A549 (cell line): ENCODE results near the gene TNRC18. TPM values are rescaled to one million over a fixed set of nuclear protein-coding genes. Genes with fewer than 3 reads are reported as not detected.

Source experiments
- ATAC-seq, 2 experiments: fragments of 200-7000 bp in 1 of 2; fragments of >200 bp in 1 of 2; cut with Nextera tagmentation in 1 of 2; cut with Tn5 transposase in 1 of 2; 3 replicates each; pipeline versions ENCODE4 v1.8.0 to v1.9.1; 2018 to 2020; ENCODE audit warnings: mild to moderate bottlenecking in 1 of 2, moderate library complexity in 1 of 2
- CTCF ChIA-PET: fragments of 300-600 bp; sonication (Branson Sonifier 250); formaldehyde crosslinking; extraction: SDS; loops from one replicate; lab custom pipeline; 2021; ENCODE audit warnings: antibody characterized with exemption, inconsistent platforms; lab: Yijun Ruan, JAX
- POLR2A ChIA-PET: fragments of 350-600 bp; formaldehyde crosslinking; extraction: SDS; loops from one replicate; lab custom pipeline; 2021; ENCODE audit warnings: antibody characterized with exemption, inconsistent platforms; lab: Yijun Ruan, JAX
- DNase-seq, 2 experiments: peaks; one replicate each; pipeline versions ENCODE4 v3.0.0 to v3.0.0-alpha.2; 2011 to 2016; ENCODE audit warnings: low read depth in 1 of 2, low spot score in 1 of 2
- FAIRE-seq: peaks from 2 replicates; lab custom pipeline; 2011; peaks lifted over from hg19 to GRCh38; lab: Jason Lieb, UNC
- H3K27ac ChIP-seq, 2 experiments: fragments of >200 bp; sonication (Bioruptor Twin); formaldehyde crosslinking; 3 replicates each; pipeline ENCODE4 v1.5.1; 2016 to 2017
- H3K4me1 ChIP-seq: fragments of >200 bp; sonication (Bioruptor Twin); formaldehyde crosslinking; 3 replicates; pipeline ENCODE4 v1.6.1; 2016
- H3K4me2 ChIP-seq: fragments of >200 bp; sonication (Bioruptor Twin); formaldehyde crosslinking; 3 replicates; pipeline ENCODE4 v1.6.1; 2016
- H3K4me3 ChIP-seq: fragments of >200 bp; sonication (Bioruptor Twin); formaldehyde crosslinking; 3 replicates; pipeline ENCODE4 v1.5.1; 2016
- H3K9me3 ChIP-seq: fragments of >200 bp; sonication (Bioruptor Twin); formaldehyde crosslinking; 3 replicates; pipeline ENCODE4 v1.6.1; 2016
- ATOH8 ChIP-seq: fragments of 250-450 bp; sonication (Bioruptor Pico); IDR thresholded peaks from 2 replicates; pipeline ENCODE4 v1.5.0; 2020; ENCODE audit warnings: low read depth, mild to moderate bottlenecking, moderate library complexity
- BCL3 ChIP-seq: fragments of >200 bp; sonication (Bioruptor Twin); formaldehyde crosslinking; IDR thresholded peaks from 3 replicates; pipeline ENCODE4 v1.6.1; 2016
- BHLHE40 ChIP-seq: IDR thresholded peaks from 2 replicates; pipeline ENCODE4 v1.6.1; 2012; ENCODE audit warnings: low read depth, low read length, inconsistent platforms
- CHD2 ChIP-seq: fragments of 150-350 bp; IDR thresholded peaks from 2 replicates; pipeline ENCODE4 v1.6.1; 2014; ENCODE audit warnings: low read length; ENCODE audit not compliant: partially characterized antibody
- CHD4 ChIP-seq: fragments of 200-600 bp; sonication (generic); IDR thresholded peaks from 2 replicates; pipeline ENCODE4 v1.6.1; 2016; ENCODE audit warnings: antibody characterized with exemption, mild to moderate bottlenecking, borderline replicate concordance
- EHF ChIP-seq: fragments of 250-450 bp; sonication (Bioruptor Pico); IDR thresholded peaks from 2 replicates; pipeline ENCODE4 v1.5.0; 2020; ENCODE audit warnings: mild to moderate bottlenecking
- EHMT2 ChIP-seq: fragments of 200-600 bp; sonication (generic); IDR thresholded peaks from 2 replicates; pipeline ENCODE4 v1.6.1; 2016; ENCODE audit warnings: antibody characterized with exemption, low read depth, mild to moderate bottlenecking, moderate library complexity
- ELK1 ChIP-seq: fragments of 150-350 bp; IDR thresholded peaks from 2 replicates; pipeline ENCODE4 v1.6.1; 2014; ENCODE audit warnings: low read depth, mild to moderate bottlenecking, low read length
- FOSB ChIP-seq: fragments of 250-450 bp; sonication (Bioruptor Pico); IDR thresholded peaks from 2 replicates; pipeline ENCODE4 v1.5.0; 2020; ENCODE audit warnings: mild to moderate bottlenecking, moderate library complexity
- FOSL2 ChIP-seq, 2 experiments: fragments of 450-650 bp in 1 of 2; fragments of >200 bp in 1 of 2; sonication (Bioruptor Twin) in 1 of 2; formaldehyde crosslinking; IDR thresholded peaks; 2 replicates each; pipeline versions ENCODE4 v1.5.0 to v1.6.1; 2016 to 2020; ENCODE audit warnings: mild to moderate bottlenecking in 1 of 2, moderate library complexity in 1 of 2
- FOXS1 ChIP-seq: fragments of 250-450 bp; sonication (Bioruptor Pico); IDR thresholded peaks from 2 replicates; pipeline ENCODE4 v1.5.0; 2020; ENCODE audit warnings: mild to moderate bottlenecking, moderate library complexity
- GATA3 ChIP-seq: IDR thresholded peaks from 2 replicates; pipeline ENCODE4 v1.6.1; 2012; ENCODE audit warnings: borderline replicate concordance
- HDAC2 ChIP-seq: fragments of 200-600 bp; sonication (generic); IDR thresholded peaks from 2 replicates; pipeline ENCODE4 v1.6.1; 2016
- HES2 ChIP-seq: fragments of >200 bp; sonication (Bioruptor Twin); formaldehyde crosslinking; IDR thresholded peaks from 2 replicates; pipeline ENCODE4 v1.6.1; 2016
- HEYL ChIP-seq: fragments of 250-450 bp; sonication (Bioruptor Pico); IDR thresholded peaks from 2 replicates; pipeline ENCODE4 v1.8.0; 2021; ENCODE audit warnings: mild to moderate bottlenecking, moderate library complexity
- HMGXB4 ChIP-seq: fragments of 250-450 bp; sonication (Bioruptor Pico); IDR thresholded peaks from 2 replicates; pipeline ENCODE4 v1.5.0; 2021; ENCODE audit warnings: mild to moderate bottlenecking, moderate library complexity, borderline replicate concordance
- HOXA7 ChIP-seq: fragments of 250-450 bp; sonication (Bioruptor Pico); IDR thresholded peaks from 2 replicates; pipeline ENCODE4 v1.5.0; 2020; ENCODE audit warnings: mild to moderate bottlenecking, moderate library complexity
- JUN ChIP-seq, 2 experiments: fragments of >200 bp; sonication (Bioruptor Twin); formaldehyde crosslinking; IDR thresholded peaks; 2 replicates in 1 of 2; 3 replicates in 1 of 2; pipeline ENCODE4 v1.6.1; 2016 to 2017
- MAX ChIP-seq: IDR thresholded peaks from 2 replicates; pipeline ENCODE4 v1.6.1; 2012
- MYC ChIP-seq: IDR thresholded peaks from 2 replicates; pipeline ENCODE4 v1.6.1; 2012; ENCODE audit warnings: mild to moderate bottlenecking, inconsistent platforms, low read length, improper control_type of control experiment, borderline replicate concordance
- POLR2AphosphoS2 ChIP-seq: conservative IDR thresholded peaks from 2 replicates; pipeline ENCODE4 v1.6.1; 2012; ENCODE audit warnings: low read length, improper control_type of control experiment, inconsistent platforms
- RAD21 ChIP-seq, 2 experiments: fragments of >200 bp in 1 of 2; sonication (Bioruptor Twin) in 1 of 2; formaldehyde crosslinking in 1 of 2; IDR thresholded peaks in 1 of 2; conservative IDR thresholded peaks in 1 of 2; 2 replicates in 1 of 2; 3 replicates in 1 of 2; pipeline ENCODE4 v1.6.1; 2012 to 2018; ENCODE audit warnings: inconsistent platforms in 1 of 2
- RARB ChIP-seq: fragments of 250-450 bp; sonication (Bioruptor Pico); IDR thresholded peaks from 2 replicates; pipeline ENCODE4 v1.8.0; 2021; ENCODE audit warnings: mild to moderate bottlenecking, moderate library complexity
- RFX5 ChIP-seq: fragments of 450-650 bp; IDR thresholded peaks from 2 replicates; pipeline ENCODE4 v1.7.1; 2014; ENCODE audit warnings: antibody characterized with exemption, mild to moderate bottlenecking, moderate library complexity
- RNF2 ChIP-seq: fragments of 200-600 bp; sonication (generic); IDR thresholded peaks from 2 replicates; pipeline ENCODE4 v1.6.1; 2016; ENCODE audit warnings: low read depth, mild to moderate bottlenecking, antibody characterized with exemption, moderate library complexity, borderline replicate concordance
- ZC3H11A ChIP-seq: fragments of 450-650 bp; IDR thresholded peaks from 2 replicates; pipeline ENCODE4 v1.6.1; 2014; ENCODE audit warnings: antibody characterized with exemption, mild to moderate bottlenecking
- ZSCAN20 ChIP-seq: fragments of 250-450 bp; sonication (Bioruptor Pico); IDR thresholded peaks from 2 replicates; pipeline ENCODE4 v1.8.0; 2022; ENCODE audit warnings: mild to moderate bottlenecking, moderate library complexity
- whole genome bisulfite sequencing: methylation state at CpG from one replicate; pipeline ENCODE4 v1.1.6; 2017; ENCODE audit errors: missing lambda C conversion rate; 5-methylcytosine and 5-hydroxymethylcytosine counted together
- polyA plus RNA-seq, 4 experiments: library from polyadenylated mRNA; depleted of rRNA in 3 of 4; stranded (reverse); fragments of >200 nt; fragmentation: RNase III in 1 of 4; extraction: RNeasy Plus Mini Kit Qiagen cat#74134 plus additional on column Dnase treatment in 1 of 4; gene quantifications; 2 replicates in 3 of 4; 3 replicates in 1 of 4; pipeline ENCODE4 v1.2.3, GENCODE V29; 2011 to 2017

The TNRC18 gene
- polyA plus RNA-seq, 2 of the 4 experiments (the other 2 are of a cell fraction): 15.5 to 39.9 TPM

- ChIA-PET CTCF (interaction anchor here (1.0 kb wide), 1 partner anchor 90 kb away, joined by 3 read pairs; no protein-coding TSS in a partner anchor), POLR2A (no interaction called here)
- no peak overlapping the region for H3K27ac ChIP-seq
- no peak for ATAC-seq
- no peak for DNase-seq
- FAIRE-seq: no peak
- TF ChIP-seq ATOH8 (CRISPR knock-in tag) (no peak), FOXS1 (CRISPR knock-in tag) (no peak), HMGXB4 (CRISPR knock-in tag) (no peak), POLR2AphosphoS2 (no peak), HEYL (no peak), MYC (no peak), BHLHE40 (no peak), HDAC2 (no peak), ZSCAN20 (CRISPR knock-in tag) (no peak), JUN (IDR thresholded peaks at IDR 0.05) (no peak), MAX (no peak), ELK1 (no peak), HOXA7 (CRISPR knock-in tag) (no peak), ZC3H11A (no peak), RFX5 (no peak), GATA3 (no peak), EHF (CRISPR knock-in tag) (no peak), FOSL2 (IDR thresholded peaks at IDR 0.05) (no peak), FOSL2 (CRISPR knock-in tag; IDR thresholded peaks at IDR 0.05) (no peak)
- no peaks in the 10 kb centered on the region for H3K9me3 ChIP-seq
- 100% methylated on average over 3 of the region's 3 CpGs for WGBS
- H3K4me1 ChIP-seq: no peaks in the 10 kb centered on the region
- H3K4me3 ChIP-seq: no peak overlapping the region
- H3K4me2 ChIP-seq: no peak overlapping the region
These were observed 93.3 kb downstream of the TNRC18 start for GRCh38 chr7:5330288-5330687.

GRCh38 chr7:5324961-5325360, 98.7 kb downstream of the TNRC18 start:
- TF ChIP-seq EHF (CRISPR knock-in tag) (no peak), FOXS1 (CRISPR knock-in tag) (no peak), BCL3 (no peak), FOSB (CRISPR knock-in tag) (no peak), EHMT2 (no peak), ELK1 (no peak), RAD21 (conservative IDR thresholded peaks at IDR 0.05 in 1 of 2, IDR thresholded peaks at IDR 0.05 in 1 of 2) (no peak), CHD4 (no peak), RNF2 (no peak), MYC (no peak), CHD2 (no peak), HES2 (no peak), RARB (CRISPR knock-in tag) (no peak)
- H3K27ac ChIP-seq: no peak overlapping the region
- whole genome bisulfite sequencing: 95% methylated on average over 10 of the region's 10 CpGs
- DNase-seq (no peak), FAIRE-seq (no peak), ATAC-seq (no peak)
- H3K4me2 ChIP-seq: no peak overlapping the region
- ChIA-PET POLR2A (no interaction called here), CTCF (interaction anchor here (1.1 kb wide), 1 partner anchor 125 kb away, joined by 3 read pairs; no protein-coding TSS in a partner anchor)
- H3K9me3 ChIP-seq: 0 out of 3 replicates have a peak, but pooled peaks cover 3% of the 10 kb centered on the region
- H3K4me1 ChIP-seq: no peaks in the 10 kb centered on the region
- H3K4me3 ChIP-seq: no peak overlapping the region
